ENCODE results near the gene CHPF.

- no peak for TF ChIP-seq POLR2AphosphoS5 (IDR thresholded peaks at IDR 0.05; ENCODE audit: low read depth, low read length)
- no peak for TF ChIP-seq REST (IDR thresholded peaks at IDR 0.05; ENCODE audit: insufficient read depth in 1 of 2, low read depth in 2 of 2, low read length in 2 of 2)
- no peak for TF ChIP-seq SIN3A (IDR thresholded peaks at IDR 0.05; ENCODE audit: borderline replicate concordance, insufficient read depth, low read length)
- no peak for TF ChIP-seq TAF1 (IDR thresholded peaks at IDR 0.05; ENCODE audit: borderline replicate concordance, insufficient read depth, low read length)
- no peak for TF ChIP-seq FOXP2 (optimal IDR thresholded peaks at IDR 0.05; ENCODE audit: borderline replicate concordance, extremely low read depth, extremely low read length, insufficient read depth)
These were observed 53.4 kb downstream of the CHPF start for GRCh38 chr2:219490186-219490585.

Measured in PFSK-1 (cell line).